Measurements from ENCODE around the gene PLS1. TPM values are rescaled to one million over a fixed set of nuclear protein-coding genes. Genes with fewer than 3 reads are reported as not detected.
"Not testable (repeated sequence)": the region's sequence is repeated elsewhere in the genome, so short reads cannot be mapped to it uniquely, and the experiment has no call there.

PLS1 gene
- total RNA-seq, 1 donor from 2014 or later: 7.5 TPM

DNA sequence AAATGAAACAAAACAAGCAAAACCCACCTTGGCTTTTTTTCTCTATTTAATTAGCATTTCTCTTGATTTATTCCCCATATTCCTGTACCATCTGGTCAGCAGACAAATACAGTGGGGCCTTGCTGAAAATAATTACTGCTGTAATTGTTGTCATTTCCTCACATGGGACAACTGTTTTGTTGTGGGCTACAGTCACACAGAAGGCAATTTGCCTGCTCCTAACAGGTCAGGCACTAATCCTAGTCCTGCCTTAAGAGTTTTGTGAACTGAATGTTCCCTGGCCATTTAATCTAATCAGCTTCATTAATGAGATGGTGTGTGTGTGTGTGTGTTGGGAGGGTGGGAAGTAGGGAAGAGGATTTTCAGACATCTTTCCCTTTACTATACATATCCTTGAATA is 139.3 kb downstream of the PLS1 start:
- Mint-ChIP-seq H3K4me1 (no peaks in the 10 kb centered on the region), H3K9me3 (no peaks in the 10 kb centered on the region), H3K27ac (no peak overlapping the region)

DNA sequence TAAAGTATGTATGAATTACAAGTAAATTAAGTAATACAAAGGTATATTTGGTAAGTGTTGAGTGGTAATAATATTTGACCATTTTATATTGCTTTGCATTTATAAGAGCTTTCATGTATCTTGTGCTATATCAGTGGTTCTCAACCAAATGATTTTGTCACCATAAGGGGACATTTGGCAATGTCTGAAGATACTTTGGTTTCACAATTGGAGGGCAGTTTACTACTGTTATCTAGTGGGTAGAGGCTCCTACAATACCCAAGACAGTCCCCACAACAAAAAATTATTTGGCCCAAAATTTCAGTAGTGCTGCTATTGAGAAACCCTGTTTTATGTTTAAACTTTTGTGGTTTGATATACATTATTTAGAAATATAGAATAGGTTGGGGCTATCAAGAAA is 142.2 kb downstream of the PLS1 start:
- H3K27ac Mint-ChIP-seq: no peak overlapping the region
- H3K4me3 Mint-ChIP-seq: no peak overlapping the region
- H3K4me1 Mint-ChIP-seq: no peaks in the 10 kb centered on the region
- H3K36me3 Mint-ChIP-seq: no peaks in the 10 kb centered on the region
- TF ChIP-seq, protein P1, sequence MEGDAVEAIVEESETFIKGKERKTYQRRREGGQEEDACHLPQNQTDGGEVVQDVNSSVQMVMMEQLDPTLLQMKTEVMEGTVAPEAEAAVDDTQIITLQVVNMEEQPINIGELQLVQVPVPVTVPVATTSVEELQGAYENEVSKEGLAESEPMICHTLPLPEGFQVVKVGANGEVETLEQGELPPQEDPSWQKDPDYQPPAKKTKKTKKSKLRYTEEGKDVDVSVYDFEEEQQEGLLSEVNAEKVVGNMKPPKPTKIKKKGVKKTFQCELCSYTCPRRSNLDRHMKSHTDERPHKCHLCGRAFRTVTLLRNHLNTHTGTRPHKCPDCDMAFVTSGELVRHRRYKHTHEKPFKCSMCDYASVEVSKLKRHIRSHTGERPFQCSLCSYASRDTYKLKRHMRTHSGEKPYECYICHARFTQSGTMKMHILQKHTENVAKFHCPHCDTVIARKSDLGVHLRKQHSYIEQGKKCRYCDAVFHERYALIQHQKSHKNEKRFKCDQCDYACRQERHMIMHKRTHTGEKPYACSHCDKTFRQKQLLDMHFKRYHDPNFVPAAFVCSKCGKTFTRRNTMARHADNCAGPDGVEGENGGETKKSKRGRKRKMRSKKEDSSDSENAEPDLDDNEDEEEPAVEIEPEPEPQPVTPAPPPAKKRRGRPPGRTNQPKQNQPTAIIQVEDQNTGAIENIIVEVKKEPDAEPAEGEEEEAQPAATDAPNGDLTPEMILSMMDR (IDR thresholded peaks at IDR 0.05; ENCODE audit: unreplicated experiment): no peak
- DNase-seq (ENCODE audit: low spot score in 2 of 2, unreplicated experiment in 2 of 2): no peak
- H3K9me3 Mint-ChIP-seq: no peaks in the 10 kb centered on the region
- no peaks in the 10 kb centered on the region for H3K27me3 Mint-ChIP-seq (ENCODE audit: low read depth)

More for the DNA sequence above, 139.3 kb downstream of the PLS1 start:
- no peak for DNase-seq (ENCODE audit: low spot score in 2 of 2, unreplicated experiment in 2 of 2)
- H3K36me3 Mint-ChIP-seq: no peaks in the 10 kb centered on the region
- no peaks in the 10 kb centered on the region for H3K27me3 Mint-ChIP-seq (ENCODE audit: low read depth)
- H3K4me3 Mint-ChIP-seq: no peak overlapping the region
- TF ChIP-seq, protein P1 (IDR thresholded peaks at IDR 0.05; ENCODE audit: unreplicated experiment): no peak

DNA sequence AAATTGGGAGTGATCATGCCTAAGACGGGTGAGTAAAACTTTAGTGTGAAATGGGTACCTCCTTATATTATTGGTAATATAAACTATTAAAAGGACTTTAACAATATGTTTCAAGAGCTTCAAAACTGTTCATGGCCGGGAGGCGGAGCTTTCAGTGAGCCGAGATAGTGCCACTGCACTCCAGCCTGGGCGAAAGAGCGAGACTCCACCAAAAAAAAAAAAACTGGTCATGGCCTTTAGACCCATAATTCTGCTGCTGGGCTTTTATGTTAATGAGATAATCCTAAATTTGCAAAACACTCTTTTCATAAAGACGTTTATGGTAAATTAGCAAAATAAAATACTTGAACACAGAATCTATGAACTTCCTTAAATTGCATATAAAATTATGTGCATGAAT is 150.5 kb downstream of the PLS1 start:
- Mint-ChIP-seq H3K4me1 (no peaks in the 10 kb centered on the region), H3K27me3 (ENCODE audit: low read depth) (no peaks in the 10 kb centered on the region), H3K27ac (no peak overlapping the region), H3K4me3 (no peak overlapping the region), H3K36me3 (peaks cover 16% of the 10 kb centered on the region), H3K9me3 (peaks cover 10% of the 10 kb centered on the region)
- DNase-seq (ENCODE audit: low spot score in 2 of 2, unreplicated experiment in 2 of 2): no peak
- TF ChIP-seq, protein P1 (IDR thresholded peaks at IDR 0.05; ENCODE audit: unreplicated experiment): no peak

DNA sequence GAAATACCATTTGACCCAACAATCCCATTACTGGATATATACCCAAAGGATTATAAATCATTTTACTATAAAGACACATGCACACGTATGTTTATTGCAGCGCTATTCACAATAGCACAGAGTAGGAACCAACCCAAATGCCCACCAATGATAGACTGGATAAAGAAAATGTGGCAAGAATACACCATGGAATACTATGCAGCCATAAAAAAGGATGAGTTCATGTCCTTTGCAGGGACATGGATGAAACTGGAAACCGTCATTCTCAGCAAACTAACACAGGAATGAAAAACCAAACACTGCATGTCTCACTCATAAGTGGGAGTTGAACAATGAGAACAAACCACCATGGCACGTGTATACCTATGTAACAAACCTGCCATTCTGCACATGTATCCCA is 154.3 kb downstream of the PLS1 start:
- not testable (repeated sequence) for H3K27me3 Mint-ChIP-seq (ENCODE audit: low read depth); DNase-seq (ENCODE audit: low spot score in 2 of 2, unreplicated experiment in 2 of 2); H3K9me3 Mint-ChIP-seq; H3K4me3 Mint-ChIP-seq; H3K4me1 Mint-ChIP-seq; H3K27ac Mint-ChIP-seq
- H3K36me3 Mint-ChIP-seq: peaks cover 20% of the 10 kb centered on the region

DNA sequence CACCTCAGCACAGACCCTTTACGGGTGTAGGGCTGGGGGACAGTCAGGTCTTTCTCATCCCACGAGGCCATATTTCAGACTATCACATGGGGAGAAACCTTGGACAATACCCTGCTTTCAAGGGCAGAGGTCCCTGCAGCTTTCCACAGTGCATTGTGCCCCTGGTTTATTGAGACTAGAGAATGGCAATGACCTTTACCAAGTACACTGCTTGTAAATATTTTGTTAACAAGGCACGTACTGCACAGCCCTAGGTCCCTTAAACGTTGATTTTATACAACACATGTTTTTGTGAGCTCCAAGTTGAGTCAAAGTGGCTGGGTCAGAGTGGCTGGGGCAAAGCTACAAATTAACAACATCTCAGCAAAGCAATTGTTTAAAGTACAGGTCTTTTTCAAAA is 156.4 kb downstream of the PLS1 start:
- DNase-seq (ENCODE audit: low spot score in 2 of 2, unreplicated experiment in 2 of 2): not testable (repeated sequence)

DNA sequence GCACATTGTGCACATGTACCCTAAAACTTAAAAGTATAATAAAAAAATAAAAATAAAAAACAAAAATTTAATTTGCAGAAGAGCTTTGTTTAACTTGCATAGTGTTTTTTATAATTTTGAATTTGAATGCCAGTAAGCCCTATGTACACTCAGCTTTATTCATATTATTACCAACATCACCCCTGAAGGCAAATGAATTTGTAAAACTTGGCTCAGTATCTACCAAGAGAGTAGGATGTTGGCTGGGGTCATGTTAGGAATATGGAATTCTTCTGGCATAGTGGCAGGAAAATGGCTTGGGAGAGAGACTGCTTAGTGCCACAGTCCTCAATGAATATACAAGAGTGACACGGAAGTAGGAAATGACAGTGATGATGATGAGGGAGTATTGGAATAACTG is 158.3 kb downstream of the PLS1 start:
- no peak for DNase-seq (ENCODE audit: low spot score in 2 of 2, unreplicated experiment in 2 of 2)
- no peak overlapping the region for H3K27ac Mint-ChIP-seq
- no peak overlapping the region for H3K4me3 Mint-ChIP-seq
- peaks cover 29% of the 10 kb centered on the region for H3K36me3 Mint-ChIP-seq
- H3K4me1 Mint-ChIP-seq: no peaks in the 10 kb centered on the region
- TF ChIP-seq, protein P1 (IDR thresholded peaks at IDR 0.05; ENCODE audit: unreplicated experiment): no peak
- peaks cover 12% of the 10 kb centered on the region for H3K9me3 Mint-ChIP-seq
- no peaks in the 10 kb centered on the region for H3K27me3 Mint-ChIP-seq (ENCODE audit: low read depth)

More for the DNA sequence above, 156.4 kb downstream of the PLS1 start:
- H3K27ac Mint-ChIP-seq; H3K9me3 Mint-ChIP-seq; H3K4me3 Mint-ChIP-seq; H3K27me3 Mint-ChIP-seq (ENCODE audit: low read depth); H3K4me1 Mint-ChIP-seq: not testable (repeated sequence)
- peaks cover 26% of the 10 kb centered on the region for H3K36me3 Mint-ChIP-seq

Other genes with a start within 250 kb of the PLS1 start
- gene XRN1, start 148.4 kb upstream of the PLS1 start, total RNA-seq: 46.7 to 56.9 TPM (median 47.9 TPM) in 3 replicates
- 23.6 to 27.9 TPM (median 25.5 TPM) in 3 replicates for gene ATR, start 17.7 kb upstream of the PLS1 start, total RNA-seq
- gene TRPC1, start 127.6 kb downstream of the PLS1 start, total RNA-seq: 15.5 to 16.0 TPM (median 15.7 TPM) in 3 replicates